ENCODE data around the gene PTPRD.

Gene PTPRD

GRCh38 chr9:8364026-8364752 lies 2248.6 kb downstream of the PTPRD start:
- TF ChIP-seq ZNF274 (IDR thresholded peaks at IDR 0.05; ENCODE audit: low read depth, low read length) = no peak
- no peak overlapping the region for H3K4me3 ChIP-seq (ENCODE audit: low read length)

GRCh38 chr9:8362250-8362649 lies 2250.6 kb downstream of the PTPRD start:
- TF ChIP-seq ZNF274 (IDR thresholded peaks at IDR 0.05; ENCODE audit: low read depth, low read length) = no peak
- no peak overlapping the region for H3K4me3 ChIP-seq (ENCODE audit: low read length)

DNA sequence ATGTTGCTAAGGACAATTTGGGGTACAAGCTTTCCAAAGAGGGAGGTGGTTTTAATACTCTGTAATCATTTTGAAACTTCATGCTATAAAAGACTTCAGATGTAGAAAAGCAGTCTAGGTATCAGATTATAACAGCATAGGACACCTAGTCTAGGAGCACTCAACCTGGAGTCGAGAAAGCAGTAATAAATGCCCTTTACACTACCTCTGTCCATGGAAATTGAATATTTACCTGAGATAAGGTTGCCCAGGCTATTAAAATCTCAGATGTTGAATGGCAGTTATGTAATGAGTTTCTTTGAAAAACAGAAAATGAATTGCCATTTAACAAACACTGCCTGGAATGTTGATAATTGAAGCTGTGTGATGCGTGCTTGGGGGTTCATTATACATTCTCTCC lies 2251.4 kb downstream of the PTPRD start:
- TF ChIP-seq ZNF274 (IDR thresholded peaks at IDR 0.05; ENCODE audit: low read depth, low read length) = no peak
- H3K4me3 ChIP-seq (ENCODE audit: low read length) = no peak overlapping the region

GRCh38 chr9:8356406-8356805 lies 2256.4 kb downstream of the PTPRD start:
- TF ChIP-seq ZNF274 (IDR thresholded peaks at IDR 0.05; ENCODE audit: low read depth, low read length) = no peak
- no peak overlapping the region for H3K4me3 ChIP-seq (ENCODE audit: low read length)

- H3K4me3 ChIP-seq (ENCODE audit: low read length) = no peak overlapping the region
- TF ChIP-seq ZNF274 (IDR thresholded peaks at IDR 0.05; ENCODE audit: low read depth, low read length) = no peak
Measured at GRCh38 chr9:8351436-8351835, 2261.4 kb downstream of the PTPRD start.

- no peak overlapping the region for H3K4me3 ChIP-seq (ENCODE audit: low read length)
- no peak for TF ChIP-seq ZNF274 (IDR thresholded peaks at IDR 0.05; ENCODE audit: low read depth, low read length)
Measured at GRCh38 chr9:8349901-8350300, 2262.9 kb downstream of the PTPRD start.

- TF ChIP-seq ZNF274 (IDR thresholded peaks at IDR 0.05; ENCODE audit: low read depth, low read length) = no peak
- no peak overlapping the region for H3K4me3 ChIP-seq (ENCODE audit: low read length)
Measured at GRCh38 chr9:8349376-8349775, 2263.4 kb downstream of the PTPRD start.

DNA sequence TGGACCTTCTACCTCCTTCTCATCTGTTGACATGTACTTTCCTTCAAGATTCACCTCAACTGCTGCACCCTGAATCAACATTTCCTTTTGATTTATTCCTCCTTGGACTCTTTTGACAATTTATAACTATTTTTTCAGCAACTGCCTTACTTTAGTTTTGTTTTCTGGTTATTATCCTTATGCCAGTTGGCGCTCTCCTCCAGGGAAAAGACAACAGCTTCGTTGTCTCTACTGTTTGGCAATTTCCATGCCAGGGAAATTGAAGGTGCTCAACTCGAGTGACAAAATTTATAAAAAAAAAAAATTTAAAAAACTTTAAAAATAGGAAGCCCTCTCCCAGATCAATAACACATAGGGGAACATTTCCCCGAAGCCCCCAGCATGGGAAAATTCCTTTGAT lies 2264.0 kb downstream of the PTPRD start:
- no peak overlapping the region for H3K4me3 ChIP-seq (ENCODE audit: low read length)
- TF ChIP-seq ZNF274 (IDR thresholded peaks at IDR 0.05; ENCODE audit: low read depth, low read length) = no peak

DNA sequence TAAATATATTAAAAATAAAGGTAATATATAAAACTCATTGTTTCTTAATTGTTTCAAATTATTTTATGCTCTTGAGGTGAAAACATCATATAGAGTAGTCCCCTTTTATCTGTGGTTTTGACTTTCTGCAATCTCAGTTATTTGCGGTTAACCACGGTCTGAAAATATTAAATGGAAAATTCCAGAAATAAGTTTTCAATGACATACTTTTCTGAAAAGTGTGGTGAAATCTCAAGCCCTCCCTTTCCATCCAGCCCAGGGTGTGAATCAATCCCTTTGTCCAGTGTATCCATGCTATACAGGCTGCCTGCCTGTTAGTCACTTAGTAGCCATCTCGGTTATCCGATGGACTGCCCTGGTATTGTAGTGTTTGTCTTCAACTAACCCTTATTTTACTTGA lies 2266.5 kb downstream of the PTPRD start:
- no peak for TF ChIP-seq ZNF274 (IDR thresholded peaks at IDR 0.05; ENCODE audit: low read depth, low read length)
- H3K4me3 ChIP-seq (ENCODE audit: low read length) = no peak overlapping the region

- TF ChIP-seq ZNF274 (IDR thresholded peaks at IDR 0.05; ENCODE audit: low read depth, low read length) = no peak
- no peak overlapping the region for H3K4me3 ChIP-seq (ENCODE audit: low read length)
Measured at GRCh38 chr9:8338767-8339510, 2273.9 kb downstream of the PTPRD start.

DNA sequence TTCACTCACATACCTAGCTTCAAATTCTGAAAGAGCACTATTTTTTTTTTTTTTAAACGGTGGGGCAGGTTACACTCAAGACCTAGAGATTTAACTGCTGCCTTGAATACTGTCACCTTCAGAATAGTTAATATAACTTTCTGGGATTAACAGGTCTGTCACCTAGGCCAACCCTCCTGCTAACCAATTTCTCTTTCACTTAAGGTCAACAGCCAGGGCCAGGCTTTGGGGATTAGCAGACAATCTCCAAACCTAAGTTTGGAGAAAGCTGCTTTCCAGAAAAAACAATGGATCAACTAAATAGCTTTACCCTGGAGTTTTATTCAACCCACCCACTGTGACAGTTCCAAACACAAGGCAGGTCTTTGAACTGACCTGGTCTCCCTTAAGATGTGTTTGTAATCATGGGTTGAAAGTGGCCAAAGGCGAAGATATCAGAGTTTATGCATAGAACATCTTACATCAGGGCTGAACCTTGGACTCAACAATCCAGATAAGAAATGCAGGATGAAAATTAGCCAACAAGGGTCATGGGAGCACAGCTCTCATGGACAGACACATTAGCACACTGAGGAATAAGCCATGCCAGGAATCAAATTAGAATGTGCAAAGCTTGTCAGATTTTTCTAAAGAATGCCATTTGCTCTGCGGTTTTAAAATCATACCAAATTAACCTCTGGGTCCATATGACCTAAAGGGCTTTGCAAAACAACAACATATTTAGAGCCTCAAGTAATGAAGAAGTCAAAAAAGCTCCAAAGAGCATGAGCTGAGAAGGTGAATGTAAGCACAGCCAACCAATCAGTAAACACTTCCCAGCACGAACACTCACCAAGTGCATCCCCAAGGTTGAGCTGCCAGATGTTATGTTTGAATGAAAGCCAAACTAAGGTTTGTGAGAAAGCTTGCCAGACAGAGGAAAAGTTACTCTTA lies 2274.7 kb downstream of the PTPRD start:
- no peak overlapping the region for H3K4me3 ChIP-seq (ENCODE audit: low read length)
- no peak for TF ChIP-seq ZNF274 (IDR thresholded peaks at IDR 0.05; ENCODE audit: low read depth, low read length)

- H3K4me3 ChIP-seq (ENCODE audit: low read length) = no peak overlapping the region
- TF ChIP-seq ZNF274 (IDR thresholded peaks at IDR 0.05; ENCODE audit: low read depth, low read length) = no peak
Measured at GRCh38 chr9:8332871-8333270, 2279.9 kb downstream of the PTPRD start.

GRCh38 chr9:8332331-8332650 lies 2280.5 kb downstream of the PTPRD start:
- H3K4me3 ChIP-seq (ENCODE audit: low read length) = no peak overlapping the region
- TF ChIP-seq ZNF274 (IDR thresholded peaks at IDR 0.05; ENCODE audit: low read depth, low read length) = no peak

- TF ChIP-seq ZNF274 (IDR thresholded peaks at IDR 0.05; ENCODE audit: low read depth, low read length) = no peak
- no peak overlapping the region for H3K4me3 ChIP-seq (ENCODE audit: low read length)
Measured at GRCh38 chr9:8331507-8332330, 2281.1 kb downstream of the PTPRD start.

Data from GM08714 (cell line).